ENCODE results near the gene SDF2L1.
"Not testable (repeated sequence)": the region's sequence is repeated elsewhere in the genome, so short reads cannot be mapped to it uniquely, and the experiment has no call there.

SDF2L1 gene

GRCh38 chr22:21636629-21637218 lies 5.4 kb upstream of the SDF2L1 start:
- no peak for DNase-seq (ENCODE audit: low spot score)

- DNase-seq (ENCODE audit: low spot score), result not testable (repeated sequence)
Observed at GRCh38 chr22:21637450-21637849, 4.7 kb upstream of the SDF2L1 start.

DNA sequence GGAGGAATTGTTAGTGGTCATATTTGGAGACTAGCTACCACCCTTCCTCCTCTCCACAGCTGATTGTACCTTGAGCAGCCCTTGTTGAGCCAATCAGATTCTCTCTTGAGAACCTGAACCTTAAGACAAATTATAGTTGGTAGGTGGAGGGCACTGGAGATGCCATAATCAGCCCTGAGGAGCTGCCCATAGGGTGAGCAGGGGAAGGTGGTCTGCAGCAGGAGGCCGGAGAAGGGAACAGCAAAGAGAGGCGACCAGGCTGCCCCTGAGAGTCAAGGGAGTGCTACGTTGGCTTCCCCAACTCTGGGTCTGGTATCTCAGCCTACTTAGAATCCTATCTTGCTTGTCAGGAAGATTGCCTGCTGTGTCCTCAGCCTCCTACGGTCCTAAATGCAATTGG lies 2.7 kb upstream of the SDF2L1 start:
- DNase-seq (ENCODE audit: low spot score), result no peak

DNA sequence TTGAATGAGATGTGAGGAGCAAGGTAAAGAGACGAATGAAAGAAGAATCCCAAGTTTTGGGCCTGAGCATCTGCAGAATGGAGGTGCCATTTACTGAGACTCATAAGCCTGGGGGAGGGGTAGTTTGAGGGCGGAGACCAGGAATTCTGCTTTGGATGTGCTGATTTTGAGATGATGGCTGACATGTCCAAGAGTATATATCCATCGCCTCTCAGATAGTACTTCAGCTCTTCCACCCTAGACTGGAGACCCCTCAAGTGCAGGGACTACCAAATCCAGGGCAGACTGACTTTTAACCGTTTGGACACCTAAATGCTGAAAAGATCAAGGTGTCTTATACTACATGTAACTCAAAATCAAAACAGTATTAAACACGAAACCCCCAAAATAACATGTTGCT lies 1.3 kb upstream of the SDF2L1 start:
- DNase-seq (ENCODE audit: low spot score), result no peak

GRCh38 chr22:21641417-21641788 lies 699 bp upstream of the SDF2L1 start:
- no peak for DNase-seq (ENCODE audit: low spot score)

DNA sequence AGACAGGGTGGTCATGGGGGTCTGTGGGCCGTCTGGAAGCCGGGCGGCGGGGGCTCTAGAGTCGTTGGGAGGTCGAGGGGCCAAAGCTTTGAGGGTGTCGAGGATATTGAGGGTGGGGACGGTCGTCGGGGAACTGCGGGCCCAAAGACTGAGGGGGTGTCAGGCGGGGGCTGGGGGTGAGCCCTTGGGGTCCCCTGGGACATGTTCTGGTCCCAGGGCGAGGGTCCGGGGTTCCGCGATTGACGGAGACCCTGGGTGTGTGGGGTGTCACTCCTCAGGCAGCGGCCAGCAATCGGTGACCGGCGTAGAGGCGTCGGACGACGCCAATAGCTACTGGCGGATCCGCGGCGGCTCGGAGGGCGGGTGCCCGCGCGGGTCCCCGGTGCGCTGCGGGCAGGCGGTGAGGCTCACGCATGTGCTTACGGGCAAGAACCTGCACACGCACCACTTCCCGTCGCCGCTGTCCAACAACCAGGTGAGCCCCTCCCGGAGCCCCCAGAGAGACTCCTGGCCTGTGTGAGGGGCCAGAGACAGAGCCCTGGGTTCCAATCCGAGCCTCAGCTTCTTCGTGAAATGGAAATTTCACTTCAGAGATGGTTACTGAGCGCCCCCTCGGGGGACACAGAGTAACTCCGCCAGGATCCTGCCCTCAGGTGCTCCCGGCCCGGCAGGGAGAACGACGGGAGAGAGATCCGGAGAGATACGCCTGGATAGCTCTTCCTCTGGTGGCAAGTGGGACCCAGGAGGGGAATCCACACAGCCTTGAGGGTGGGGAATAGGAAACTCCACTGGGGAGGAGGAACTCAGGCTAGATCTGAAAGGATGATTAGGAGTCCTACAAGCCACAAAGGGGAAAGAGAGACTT lies 714 bp downstream of the SDF2L1 start:
- peak; percentile 53 for DNase-seq (ENCODE audit: low spot score)

DNA sequence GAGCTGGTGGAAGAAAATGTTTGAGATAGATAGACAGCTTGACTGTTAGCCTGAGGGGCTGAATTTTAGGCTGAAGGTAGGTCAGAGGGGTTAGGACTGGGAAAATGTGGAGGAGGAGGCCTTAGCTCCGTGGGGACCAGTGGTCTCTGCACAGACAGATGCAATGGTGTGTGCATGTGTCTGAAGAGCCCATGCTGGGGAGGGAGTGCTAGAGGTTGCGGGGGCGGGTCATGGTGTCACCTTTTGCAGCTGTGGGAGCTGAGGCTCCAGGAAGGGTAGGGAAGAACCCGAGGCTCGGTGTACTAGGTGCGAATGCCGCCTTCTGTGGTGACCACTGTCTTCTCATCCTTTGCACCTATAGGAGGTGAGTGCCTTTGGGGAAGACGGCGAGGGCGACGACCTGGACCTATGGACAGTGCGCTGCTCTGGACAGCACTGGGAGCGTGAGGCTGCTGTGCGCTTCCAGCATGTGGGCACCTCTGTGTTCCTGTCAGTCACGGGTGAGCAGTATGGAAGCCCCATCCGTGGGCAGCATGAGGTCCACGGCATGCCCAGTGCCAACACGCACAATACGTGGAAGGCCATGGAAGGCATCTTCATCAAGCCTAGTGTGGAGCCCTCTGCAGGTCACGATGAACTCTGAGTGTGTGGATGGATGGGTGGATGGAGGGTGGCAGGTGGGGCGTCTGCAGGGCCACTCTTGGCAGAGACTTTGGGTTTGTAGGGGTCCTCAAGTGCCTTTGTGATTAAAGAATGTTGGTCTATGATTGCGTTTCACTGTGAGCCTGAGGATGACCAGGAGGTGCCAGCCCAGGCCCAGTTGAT lies 1.6 kb downstream of the SDF2L1 start:
- DNase-seq (ENCODE audit: low spot score), result no peak

- DNase-seq (ENCODE audit: low spot score), result not testable (repeated sequence)
Observed at GRCh38 chr22:21645513-21645912, 3.4 kb downstream of the SDF2L1 start.

- peak; percentile 83 for DNase-seq (ENCODE audit: low spot score)
Observed at GRCh38 chr22:21646608-21647590, 4.8 kb downstream of the SDF2L1 start.

DNA sequence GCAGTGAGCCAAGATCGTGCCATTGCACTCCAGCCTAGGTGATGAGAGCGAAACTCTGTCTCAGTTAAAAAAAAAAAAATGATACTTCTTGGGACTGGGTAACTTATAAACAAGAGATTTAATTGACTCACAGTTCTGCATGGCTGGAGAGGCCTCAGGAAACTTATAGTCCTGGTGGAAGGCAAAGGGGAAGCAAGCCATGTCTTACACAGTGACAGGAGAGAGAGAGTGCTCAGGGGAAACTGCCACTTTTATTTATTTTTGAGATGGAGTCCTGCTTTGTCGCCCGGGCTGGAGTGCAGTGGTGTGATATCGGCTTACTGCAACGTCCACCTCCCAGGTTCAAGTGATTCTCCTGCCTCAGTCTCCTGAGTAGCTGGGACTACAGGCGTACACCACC lies 8.2 kb downstream of the SDF2L1 start:
- no peak for DNase-seq (ENCODE audit: low spot score)

GRCh38 chr22:21650823-21651520 lies 8.9 kb downstream of the SDF2L1 start:
- no peak for DNase-seq (ENCODE audit: low spot score)

- no peak for DNase-seq (ENCODE audit: low spot score)
Observed at GRCh38 chr22:21651521-21652009, 9.5 kb downstream of the SDF2L1 start.

GRCh38 chr22:21652010-21652546 lies 10.0 kb downstream of the SDF2L1 start:
- DNase-seq (ENCODE audit: low spot score), result peak; percentile 81

GRCh38 chr22:21652547-21653545 lies 10.7 kb downstream of the SDF2L1 start:
- DNase-seq (ENCODE audit: low spot score), result no peak

DNA sequence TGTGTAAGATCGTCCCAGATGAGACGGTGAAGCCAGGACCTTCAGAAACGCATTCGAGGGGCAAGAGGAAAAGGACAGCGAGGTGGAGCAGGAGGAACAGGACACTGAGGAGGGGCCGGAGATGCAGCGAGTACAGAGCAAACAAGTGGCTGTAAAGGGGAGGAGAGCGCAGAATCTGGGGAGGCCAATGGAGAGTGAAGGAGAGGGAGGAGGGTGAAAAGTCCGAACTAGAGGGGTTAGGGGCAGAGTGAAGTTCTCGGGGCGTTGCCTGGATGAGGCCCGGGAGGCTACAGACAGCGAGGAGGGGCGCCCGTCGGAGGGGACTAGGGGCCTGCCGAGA lies 14.9 kb downstream of the SDF2L1 start:
- no peak for DNase-seq (ENCODE audit: low spot score)

- peak; percentile 72 for DNase-seq (ENCODE audit: low spot score)
Observed at GRCh38 chr22:21657360-21658032, 15.4 kb downstream of the SDF2L1 start.

GRCh38 chr22:21659864-21660525 lies 17.9 kb downstream of the SDF2L1 start:
- no peak for DNase-seq (ENCODE audit: low spot score)

- no peak for DNase-seq (ENCODE audit: low spot score)
Observed at GRCh38 chr22:21660904-21661303, 18.8 kb downstream of the SDF2L1 start.

All from CD4-positive, alpha-beta T cell treated with Interleukin-6 at 100 ng/mL for 8 hours (primary cell).